Measurements from ENCODE around the gene STEAP3.

The STEAP3 gene

GRCh38 chr2:119198240-119198840, 25.3 kb upstream of the STEAP3 start:
- no peak for DNase-seq

GRCh38 chr2:119201815-119202214, 21.8 kb upstream of the STEAP3 start:
- no peak for DNase-seq

- DNase-seq = no peak
Measured at GRCh38 chr2:119202610-119203310, 20.9 kb upstream of the STEAP3 start.

GRCh38 chr2:119204525-119204924, 19.1 kb upstream of the STEAP3 start:
- DNase-seq = no peak

GRCh38 chr2:119205001-119205706, 18.5 kb upstream of the STEAP3 start:
- no peak for DNase-seq

GRCh38 chr2:119206201-119206600, 17.4 kb upstream of the STEAP3 start:
- DNase-seq = no peak

GRCh38 chr2:119207447-119207846, 16.2 kb upstream of the STEAP3 start:
- DNase-seq = no peak

- DNase-seq = no peak
Measured at GRCh38 chr2:119208791-119209203, 14.8 kb upstream of the STEAP3 start.

- no peak for DNase-seq
Measured at GRCh38 chr2:119212139-119212800, 11.4 kb upstream of the STEAP3 start.

- DNase-seq = no peak
Measured at GRCh38 chr2:119214453-119215037, 9.1 kb upstream of the STEAP3 start.

- no peak for DNase-seq
Measured at GRCh38 chr2:119216994-119217393, 6.6 kb upstream of the STEAP3 start.

- DNase-seq = no peak
Measured at GRCh38 chr2:119218478-119219064, 5.1 kb upstream of the STEAP3 start.

- no peak for DNase-seq
Measured at GRCh38 chr2:119219873-119220272, 3.8 kb upstream of the STEAP3 start.

GRCh38 chr2:119220720-119221301, 2.8 kb upstream of the STEAP3 start:
- DNase-seq = no peak

- no peak for DNase-seq
Measured at GRCh38 chr2:119221609-119222008, 2.0 kb upstream of the STEAP3 start.

GRCh38 chr2:119222213-119222612, 1.4 kb upstream of the STEAP3 start:
- DNase-seq = no peak

- no peak for DNase-seq
Measured at GRCh38 chr2:119222863-119223520, 642 bp upstream of the STEAP3 start.

- DNase-seq = no peak
Measured at GRCh38 chr2:119224391-119225104, 914 bp downstream of the STEAP3 start.

- no peak for DNase-seq
Measured at GRCh38 chr2:119225105-119225865, 1.7 kb downstream of the STEAP3 start.

- no peak for DNase-seq
Measured at GRCh38 chr2:119225926-119226325, 2.3 kb downstream of the STEAP3 start.
